DND-41 (cell line): ENCODE measurements around the gene NKRF.
"Not testable (repeated sequence)": the region's sequence is repeated elsewhere in the genome, so short reads cannot be mapped to it uniquely, and the experiment has no call there.

ENCODE experiments used
- ATAC-seq: fragments of 200-7000 bp; cut with Tn5 transposase; 3 replicates; pipeline ENCODE4 v1.9.1; 2021; ENCODE audit warnings: low read depth; ENCODE audit not compliant: insufficient read depth
- DNase-seq: peaks from one replicate; pipeline ENCODE4 v3.0.0-alpha.2; 2020
- H2AFZ ChIP-seq: 2 replicates; pipeline ENCODE4 v1.6.0; 2012; ENCODE audit warnings: low read depth, low read length
- H3K27ac ChIP-seq: 2 replicates; pipeline ENCODE4 v1.5.1; 2012; ENCODE audit warnings: low read length, inconsistent platforms
- H3K27me3 ChIP-seq: fragments of 200-600 bp; sonication (generic); 2 replicates; pipeline ENCODE4 v1.6.0; 2012; ENCODE audit warnings: low read length, mild to moderate bottlenecking, inconsistent platforms; ENCODE audit not compliant: insufficient read depth, poor library complexity
- H3K36me3 ChIP-seq: 2 replicates; pipeline ENCODE4 v1.5.1; 2012; ENCODE audit warnings: low read length, inconsistent platforms; ENCODE audit not compliant: insufficient read depth
- H3K4me1 ChIP-seq: 2 replicates; pipeline ENCODE4 v1.5.1; 2012; ENCODE audit warnings: mild to moderate bottlenecking, low read length; ENCODE audit not compliant: insufficient read depth
- H3K4me2 ChIP-seq: 2 replicates; pipeline ENCODE4 v1.6.0; 2012; ENCODE audit warnings: mild to moderate bottlenecking, moderate library complexity, low read length, inconsistent platforms; ENCODE audit not compliant: insufficient read depth
- H3K4me3 ChIP-seq, 2 experiments: fragments of 200-600 bp in 1 of 2; shearing (Covaris generic) in 1 of 2; 2 replicates each; pipeline ENCODE4 v1.5.1; 2012 to 2016; ENCODE audit warnings: inconsistent platforms in 2 of 2, low read length in 2 of 2, mild to moderate bottlenecking in 2 of 2, low read depth in 1 of 2, moderate library complexity in 1 of 2
- H3K79me2 ChIP-seq: 2 replicates; pipeline ENCODE4 v1.6.0; 2012; ENCODE audit warnings: low read length, inconsistent platforms; ENCODE audit not compliant: insufficient read depth
- H3K9ac ChIP-seq: 2 replicates; pipeline ENCODE4 v1.6.0; 2012; ENCODE audit warnings: low read depth, mild to moderate bottlenecking, inconsistent platforms, low read length, moderate library complexity
- H3K9me3 ChIP-seq: 2 replicates; pipeline ENCODE4 v1.5.1; 2012; ENCODE audit warnings: low read length, moderate library complexity, mild to moderate bottlenecking, inconsistent platforms; ENCODE audit not compliant: insufficient read depth, severe bottlenecking
- H4K20me1 ChIP-seq: 2 replicates; pipeline ENCODE4 v1.6.0; 2012; ENCODE audit warnings: low read length; ENCODE audit not compliant: insufficient read depth
- CTCF ChIP-seq: IDR thresholded peaks from 2 replicates; pipeline ENCODE4 v1.5.1; 2012; ENCODE audit warnings: borderline replicate concordance, low read length, moderate library complexity, mild to moderate bottlenecking; ENCODE audit not compliant: poor library complexity, severe bottlenecking; ENCODE audit errors: extremely low read depth
- EZH2 ChIP-seq: IDR thresholded peaks from 3 replicates; pipeline ENCODE4 v1.6.1; 2012; ENCODE audit warnings: borderline replicate concordance, low read depth, mild to moderate bottlenecking, moderate library complexity, low read length, inconsistent platforms; ENCODE audit not compliant: severe bottlenecking

NKRF gene

GRCh38 chrX:119643696-119644095, 37.5 kb upstream of the NKRF start:
- Histone ChIP-seq H2AFZ (no peak overlapping the region), H3K9me3 (no peaks in the 10 kb centered on the region), H4K20me1 (peaks cover 27% of the 10 kb centered on the region), H3K36me3 (peaks cover 81% of the 10 kb centered on the region), H3K79me2 (peaks cover 57% of the 10 kb centered on the region), H3K27me3 (no peaks in the 10 kb centered on the region), H3K4me1 (no peaks in the 10 kb centered on the region), H3K27ac (no peak overlapping the region), H3K4me2 (no peak overlapping the region), H3K4me3 (no peak overlapping the region), H3K9ac (no peak overlapping the region)
- TF ChIP-seq EZH2 (no peak), CTCF (no peak)
- no peak for ATAC-seq
- DNase-seq, result no peak

GRCh38 chrX:119640731-119641170, 34.5 kb upstream of the NKRF start:
- no peaks in the 10 kb centered on the region for H3K27me3 ChIP-seq
- TF ChIP-seq EZH2 (no peak), CTCF (no peak)
- no peaks in the 10 kb centered on the region for H3K4me1 ChIP-seq
- no peak overlapping the region for H3K4me2 ChIP-seq
- no peaks in the 10 kb centered on the region for H3K9me3 ChIP-seq
- H3K4me3 ChIP-seq, result no peak overlapping the region
- H3K79me2 ChIP-seq, result peaks cover 34% of the 10 kb centered on the region
- H2AFZ ChIP-seq, result no peak overlapping the region
- H3K36me3 ChIP-seq, result peaks cover 81% of the 10 kb centered on the region
- H3K9ac ChIP-seq, result no peak overlapping the region
- H4K20me1 ChIP-seq, result peaks cover 21% of the 10 kb centered on the region
- ATAC-seq (no peak), DNase-seq (no peak)
- H3K27ac ChIP-seq, result no peak overlapping the region

GRCh38 chrX:119638725-119639471, 32.7 kb upstream of the NKRF start:
- no peak for DNase-seq
- ATAC-seq, result no peak
- no peaks in the 10 kb centered on the region for H3K9me3 ChIP-seq
- no peak overlapping the region for H2AFZ ChIP-seq
- TF ChIP-seq CTCF (no peak), EZH2 (no peak)
- H3K27me3 ChIP-seq, result no peaks in the 10 kb centered on the region
- H3K9ac ChIP-seq, result no peak overlapping the region
- H3K36me3 ChIP-seq, result peaks cover 94% of the 10 kb centered on the region
- H3K79me2 ChIP-seq, result peaks cover 34% of the 10 kb centered on the region
- H3K27ac ChIP-seq, result no peak overlapping the region
- no peaks in the 10 kb centered on the region for H3K4me1 ChIP-seq
- peaks cover 21% of the 10 kb centered on the region for H4K20me1 ChIP-seq
- H3K4me3 ChIP-seq, result no peak overlapping the region
- no peak overlapping the region for H3K4me2 ChIP-seq

- H2AFZ ChIP-seq, H3K4me2 ChIP-seq, H3K27me3 ChIP-seq, H3K4me1 ChIP-seq, H3K27ac ChIP-seq, H3K4me3 ChIP-seq, ATAC-seq, DNase-seq, H3K9ac ChIP-seq, H3K9me3 ChIP-seq: not testable (repeated sequence)
- H4K20me1 ChIP-seq, result peaks cover 13% of the 10 kb centered on the region
- peaks cover 94% of the 10 kb centered on the region for H3K36me3 ChIP-seq
- H3K79me2 ChIP-seq, result peaks cover 21% of the 10 kb centered on the region
Measured at GRCh38 chrX:119637421-119637820, 31.2 kb upstream of the NKRF start.
